ENCODE data around the gene GULP1.
"Not testable (repeated sequence)": the region's sequence is repeated elsewhere in the genome, so short reads cannot be mapped to it uniquely, and the experiment has no call there.

GULP1 gene

GRCh38 chr2:188278388-188279092, 13.1 kb upstream of the GULP1 start:
- intact Hi-C loops (cut with micrococcal nuclease): no loop called here
- H3K36me3 Mint-ChIP-seq (ENCODE audit: low read depth): no peaks in the 10 kb centered on the region
- no peaks in the 10 kb centered on the region for H3K27me3 Mint-ChIP-seq
- H3K4me1 Mint-ChIP-seq (ENCODE audit: low read depth): no peaks in the 10 kb centered on the region
- H3K9me3 Mint-ChIP-seq: peaks cover 11% of the 10 kb centered on the region
- no peak overlapping the region for H3K27ac Mint-ChIP-seq
- H3K4me3 Mint-ChIP-seq: no peak overlapping the region

GRCh38 chr2:188279093-188279445, 12.6 kb upstream of the GULP1 start:
- H3K36me3 Mint-ChIP-seq (ENCODE audit: low read depth): no peaks in the 10 kb centered on the region
- H3K27ac Mint-ChIP-seq: no peak overlapping the region
- H3K9me3 Mint-ChIP-seq: peaks cover 11% of the 10 kb centered on the region
- intact Hi-C loops (cut with micrococcal nuclease): no loop called here
- no peaks in the 10 kb centered on the region for H3K4me1 Mint-ChIP-seq (ENCODE audit: low read depth)
- H3K4me3 Mint-ChIP-seq: no peak overlapping the region
- no peaks in the 10 kb centered on the region for H3K27me3 Mint-ChIP-seq

- Mint-ChIP-seq H3K27ac (no peak overlapping the region), H3K9me3 (peaks cover 11% of the 10 kb centered on the region), H3K4me1 (ENCODE audit: low read depth) (no peaks in the 10 kb centered on the region), H3K4me3 (no peak overlapping the region), H3K36me3 (ENCODE audit: low read depth) (no peaks in the 10 kb centered on the region), H3K27me3 (no peaks in the 10 kb centered on the region)
- intact Hi-C loops (cut with micrococcal nuclease): no loop called here
Measured at GRCh38 chr2:188280811-188281222, 10.9 kb upstream of the GULP1 start.

GRCh38 chr2:188282907-188283306, 8.8 kb upstream of the GULP1 start:
- no peak overlapping the region for H3K27ac Mint-ChIP-seq
- H3K27me3 Mint-ChIP-seq: no peaks in the 10 kb centered on the region
- no peaks in the 10 kb centered on the region for H3K36me3 Mint-ChIP-seq (ENCODE audit: low read depth)
- peaks cover 18% of the 10 kb centered on the region for H3K9me3 Mint-ChIP-seq
- H3K4me3 Mint-ChIP-seq: no peak overlapping the region
- intact Hi-C loops (cut with micrococcal nuclease): no loop called here
- H3K4me1 Mint-ChIP-seq (ENCODE audit: low read depth): no peaks in the 10 kb centered on the region

GRCh38 chr2:188284251-188284650, 7.4 kb upstream of the GULP1 start:
- H3K36me3 Mint-ChIP-seq (ENCODE audit: low read depth); H3K4me1 Mint-ChIP-seq (ENCODE audit: low read depth); H3K27ac Mint-ChIP-seq; intact Hi-C loops (cut with micrococcal nuclease); H3K27me3 Mint-ChIP-seq; H3K4me3 Mint-ChIP-seq: not testable (repeated sequence)
- peaks cover 18% of the 10 kb centered on the region for H3K9me3 Mint-ChIP-seq

- no peaks in the 10 kb centered on the region for H3K36me3 Mint-ChIP-seq (ENCODE audit: low read depth)
- intact Hi-C loops (cut with micrococcal nuclease): no loop called here
- peaks cover 18% of the 10 kb centered on the region for H3K9me3 Mint-ChIP-seq
- H3K27ac Mint-ChIP-seq: no peak overlapping the region
- no peaks in the 10 kb centered on the region for H3K4me1 Mint-ChIP-seq (ENCODE audit: low read depth)
- H3K27me3 Mint-ChIP-seq: peaks cover 2% of the 10 kb centered on the region
- no peak overlapping the region for H3K4me3 Mint-ChIP-seq
Measured at GRCh38 chr2:188285049-188285448, 6.6 kb upstream of the GULP1 start.

- no peaks in the 10 kb centered on the region for H3K4me1 Mint-ChIP-seq (ENCODE audit: low read depth)
- intact Hi-C loops (cut with micrococcal nuclease): no loop called here
- no peak overlapping the region for H3K27ac Mint-ChIP-seq
Measured at GRCh38 chr2:188285774-188286173, 5.9 kb upstream of the GULP1 start.

GRCh38 chr2:188291142-188291616, 495 bp upstream of the GULP1 start:
- intact Hi-C loops (cut with micrococcal nuclease): no loop called here
- peak overlapping the region; percentile 49 for H3K4me3 Mint-ChIP-seq
- peaks cover 17% of the 10 kb centered on the region for H3K4me1 Mint-ChIP-seq (ENCODE audit: low read depth)
- H3K27ac Mint-ChIP-seq: no peak overlapping the region
- peaks cover 43% of the 10 kb centered on the region for H3K27me3 Mint-ChIP-seq
- H3K9me3 Mint-ChIP-seq: peaks cover 3% of the 10 kb centered on the region
- H3K36me3 Mint-ChIP-seq (ENCODE audit: low read depth): no peaks in the 10 kb centered on the region

More at GRCh38 chr2:188285774-188286173, 5.9 kb upstream of the GULP1 start:
- no peaks in the 10 kb centered on the region for H3K36me3 Mint-ChIP-seq (ENCODE audit: low read depth)
- H3K9me3 Mint-ChIP-seq: peaks cover 18% of the 10 kb centered on the region
- no peak overlapping the region for H3K4me3 Mint-ChIP-seq
- H3K27me3 Mint-ChIP-seq: peaks cover 6% of the 10 kb centered on the region

GRCh38 chr2:188292348-188293239, 920 bp downstream of the GULP1 start:
- peaks cover 43% of the 10 kb centered on the region for H3K27me3 Mint-ChIP-seq
- H3K4me1 Mint-ChIP-seq (ENCODE audit: low read depth): peaks cover 17% of the 10 kb centered on the region
- H3K9me3 Mint-ChIP-seq: no peaks in the 10 kb centered on the region
- H3K36me3 Mint-ChIP-seq (ENCODE audit: low read depth): no peaks in the 10 kb centered on the region
- intact Hi-C loops (cut with micrococcal nuclease): no loop called here
- peak overlapping the region; percentile 11 for H3K4me3 Mint-ChIP-seq
- H3K27ac Mint-ChIP-seq: no peak overlapping the region

GRCh38 chr2:188293601-188294351, 2.1 kb downstream of the GULP1 start:
- H3K27ac Mint-ChIP-seq: no peak overlapping the region
- H3K27me3 Mint-ChIP-seq: peaks cover 43% of the 10 kb centered on the region

GRCh38 chr2:188294352-188294926, 2.8 kb downstream of the GULP1 start:
- no peak overlapping the region for H3K4me3 Mint-ChIP-seq
- H3K4me1 Mint-ChIP-seq (ENCODE audit: low read depth): peaks cover 17% of the 10 kb centered on the region
- H3K27me3 Mint-ChIP-seq: peaks cover 44% of the 10 kb centered on the region
- H3K36me3 Mint-ChIP-seq (ENCODE audit: low read depth): no peaks in the 10 kb centered on the region
- no peak overlapping the region for H3K27ac Mint-ChIP-seq
- intact Hi-C loops (cut with micrococcal nuclease): no loop called here
- peaks cover 9% of the 10 kb centered on the region for H3K9me3 Mint-ChIP-seq

More at GRCh38 chr2:188293601-188294351, 2.1 kb downstream of the GULP1 start:
- H3K36me3 Mint-ChIP-seq (ENCODE audit: low read depth): no peaks in the 10 kb centered on the region
- intact Hi-C loops (cut with micrococcal nuclease): no loop called here
- peaks cover 17% of the 10 kb centered on the region for H3K4me1 Mint-ChIP-seq (ENCODE audit: low read depth)
- H3K4me3 Mint-ChIP-seq: no peak overlapping the region
- H3K9me3 Mint-ChIP-seq: peaks cover 3% of the 10 kb centered on the region

GRCh38 chr2:188295067-188295685, 3.5 kb downstream of the GULP1 start:
- Mint-ChIP-seq H3K27ac (no peak overlapping the region), H3K36me3 (ENCODE audit: low read depth) (no peaks in the 10 kb centered on the region), H3K4me3 (no peak overlapping the region), H3K4me1 (ENCODE audit: low read depth) (peaks cover 17% of the 10 kb centered on the region), H3K9me3 (peaks cover 10% of the 10 kb centered on the region), H3K27me3 (peaks cover 42% of the 10 kb centered on the region)
- intact Hi-C loops (cut with micrococcal nuclease): no loop called here

GRCh38 chr2:188297978-188298377, 6.3 kb downstream of the GULP1 start:
- H3K4me3 Mint-ChIP-seq: no peak overlapping the region
- H3K36me3 Mint-ChIP-seq (ENCODE audit: low read depth): no peaks in the 10 kb centered on the region
- H3K4me1 Mint-ChIP-seq (ENCODE audit: low read depth): peaks cover 1% of the 10 kb centered on the region
- no peak overlapping the region for H3K27ac Mint-ChIP-seq
- peaks cover 16% of the 10 kb centered on the region for H3K27me3 Mint-ChIP-seq
- peaks cover 10% of the 10 kb centered on the region for H3K9me3 Mint-ChIP-seq
- intact Hi-C loops (cut with micrococcal nuclease): no loop called here

Measured in dendritic cell treated with granulocyte-macrophage colony-stimulating factor and Interleukin-4, amounts not matched to agents 40 ng/mL and 50 ng/mL, for 4 days (primary cell).